Suprapubic skin (tissue), 4 donors: ENCODE results near the gene GANC. TPM values are rescaled to one million over a fixed set of nuclear protein-coding genes. Genes with fewer than 3 reads are reported as not detected.

Experiments used
- DNase-seq, 2 donors: peaks; one replicate each; pipeline ENCODE4 v3.0.0-alpha.2; 2019; ENCODE audit warnings: low spot score in 2 of 2
- H3K27ac ChIP-seq: fragments of 200-600 bp; sonication (generic); one replicate; pipeline ENCODE4 v1.5.1; 2019
- H3K27me3 ChIP-seq: fragments of 200-600 bp; sonication (generic); one replicate; pipeline ENCODE4 v1.5.1; 2019
- H3K36me3 ChIP-seq: fragments of 200-600 bp; sonication (generic); one replicate; pipeline ENCODE4 v1.5.1; 2019
- H3K4me1 ChIP-seq: fragments of 200-600 bp; sonication (generic); one replicate; pipeline ENCODE4 v1.5.1; 2019
- H3K4me3 ChIP-seq: fragments of 200-600 bp; sonication (generic); one replicate; pipeline ENCODE4 v1.5.1; 2019; ENCODE audit warnings: mild to moderate bottlenecking
- H3K9me3 ChIP-seq: fragments of 200-600 bp; sonication (generic); one replicate; pipeline ENCODE4 v1.5.1; 2019
- EP300 ChIP-seq: sonication (generic); formaldehyde crosslinking; IDR thresholded peaks from one replicate; pipeline ENCODE4 v1.6.1; 2017; ENCODE audit warnings: antibody characterized with exemption
- POLR2A ChIP-seq, 2 donors: fragments of 450-650 bp; IDR thresholded peaks; one replicate each; pipeline ENCODE4 v1.6.1; 2017; ENCODE audit warnings: antibody characterized with exemption in 2 of 2, mild to moderate bottlenecking in 2 of 2, moderate library complexity in 2 of 2
- POLR2AphosphoS5 ChIP-seq, 3 donors: sonication (generic); formaldehyde crosslinking; IDR thresholded peaks; one replicate each; pipeline ENCODE4 v1.6.1; 2017; ENCODE audit warnings: antibody characterized with exemption in 3 of 3
- WGBS: methylation state at CpG from one replicate; pipeline ENCODE4 v1.1.5; 2018; 5-methylcytosine and 5-hydroxymethylcytosine counted together
- total RNA-seq, 4 donors: library from RNA; depleted of rRNA; stranded (reverse); fragments of >200 nt; gene quantifications; one replicate each; pipeline ENCODE4 v1.1.0, GENCODE V29; 2016
- TF ChIP-seq, protein P1 (sequence below), 2 donors: fragments of 200-600 bp in 1 of 2; fragments of 450-650 bp in 1 of 2; sonication (generic) in 1 of 2; IDR thresholded peaks; one replicate each; pipeline ENCODE4 v1.5.1; 2016 to 2019; ENCODE audit warnings: antibody characterized with exemption in 2 of 2, mild to moderate bottlenecking in 1 of 2, moderate library complexity in 1 of 2

The GANC gene
- total RNA-seq, 4 donors from 2014 or later = 23.0 to 47.7 (median 30.4) TPM

DNA sequence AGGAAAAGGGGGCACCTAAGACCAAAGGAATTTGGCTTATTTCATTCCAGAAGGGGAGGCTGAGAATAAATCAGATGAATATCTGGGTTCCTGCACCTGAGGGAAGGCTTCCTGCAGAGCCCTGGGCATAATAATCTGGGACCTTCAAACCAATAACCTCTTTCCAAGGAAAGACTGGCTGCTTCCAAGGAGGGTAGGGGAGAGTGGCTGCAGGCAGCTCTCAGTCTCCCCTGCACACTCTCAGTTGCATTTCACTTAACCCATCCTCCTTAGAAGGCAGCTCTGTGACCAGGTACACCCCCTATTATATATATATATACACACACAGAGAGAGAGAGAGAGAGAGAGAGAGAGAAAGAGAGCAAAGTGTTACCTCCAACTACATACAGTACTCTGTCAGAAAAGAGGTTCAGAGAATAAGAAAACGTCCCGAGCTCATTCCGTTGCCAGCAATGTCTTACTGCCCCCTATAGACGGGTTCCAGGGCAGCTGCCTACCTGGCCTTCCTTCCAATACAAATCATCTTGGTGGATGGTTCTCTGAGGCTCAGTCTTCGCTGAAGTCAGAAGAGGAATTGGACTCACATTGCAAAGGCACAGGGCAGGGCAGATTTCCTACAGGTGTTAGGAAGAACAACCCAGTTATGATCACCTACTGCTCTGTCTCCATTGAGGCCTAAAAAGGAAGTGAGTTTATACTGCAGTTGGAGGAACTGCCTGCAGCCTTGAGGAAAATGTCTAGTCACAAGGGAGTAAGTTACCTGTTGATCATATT is 112.4 kb downstream of the GANC start:
- Histone ChIP-seq H3K27ac (no peak overlapping the region), H3K4me1 (no peaks in the 10 kb centered on the region), H3K9me3 (no peaks in the 10 kb centered on the region), H3K4me3 (no peak overlapping the region), H3K27me3 (no peaks in the 10 kb centered on the region), H3K36me3 (peaks cover 3% of the 10 kb centered on the region)
- DNase-seq = peak in 1 of 2 donors; percentile 25
- 69% methylated on average over 5 of the region's 5 CpGs for WGBS
- TF ChIP-seq, protein P1, sequence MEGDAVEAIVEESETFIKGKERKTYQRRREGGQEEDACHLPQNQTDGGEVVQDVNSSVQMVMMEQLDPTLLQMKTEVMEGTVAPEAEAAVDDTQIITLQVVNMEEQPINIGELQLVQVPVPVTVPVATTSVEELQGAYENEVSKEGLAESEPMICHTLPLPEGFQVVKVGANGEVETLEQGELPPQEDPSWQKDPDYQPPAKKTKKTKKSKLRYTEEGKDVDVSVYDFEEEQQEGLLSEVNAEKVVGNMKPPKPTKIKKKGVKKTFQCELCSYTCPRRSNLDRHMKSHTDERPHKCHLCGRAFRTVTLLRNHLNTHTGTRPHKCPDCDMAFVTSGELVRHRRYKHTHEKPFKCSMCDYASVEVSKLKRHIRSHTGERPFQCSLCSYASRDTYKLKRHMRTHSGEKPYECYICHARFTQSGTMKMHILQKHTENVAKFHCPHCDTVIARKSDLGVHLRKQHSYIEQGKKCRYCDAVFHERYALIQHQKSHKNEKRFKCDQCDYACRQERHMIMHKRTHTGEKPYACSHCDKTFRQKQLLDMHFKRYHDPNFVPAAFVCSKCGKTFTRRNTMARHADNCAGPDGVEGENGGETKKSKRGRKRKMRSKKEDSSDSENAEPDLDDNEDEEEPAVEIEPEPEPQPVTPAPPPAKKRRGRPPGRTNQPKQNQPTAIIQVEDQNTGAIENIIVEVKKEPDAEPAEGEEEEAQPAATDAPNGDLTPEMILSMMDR (IDR thresholded peaks at IDR 0.05) = peak in 1 of 2 donors; percentile 25
- TF ChIP-seq POLR2A (IDR thresholded peaks at IDR 0.05) = no peak

DNA sequence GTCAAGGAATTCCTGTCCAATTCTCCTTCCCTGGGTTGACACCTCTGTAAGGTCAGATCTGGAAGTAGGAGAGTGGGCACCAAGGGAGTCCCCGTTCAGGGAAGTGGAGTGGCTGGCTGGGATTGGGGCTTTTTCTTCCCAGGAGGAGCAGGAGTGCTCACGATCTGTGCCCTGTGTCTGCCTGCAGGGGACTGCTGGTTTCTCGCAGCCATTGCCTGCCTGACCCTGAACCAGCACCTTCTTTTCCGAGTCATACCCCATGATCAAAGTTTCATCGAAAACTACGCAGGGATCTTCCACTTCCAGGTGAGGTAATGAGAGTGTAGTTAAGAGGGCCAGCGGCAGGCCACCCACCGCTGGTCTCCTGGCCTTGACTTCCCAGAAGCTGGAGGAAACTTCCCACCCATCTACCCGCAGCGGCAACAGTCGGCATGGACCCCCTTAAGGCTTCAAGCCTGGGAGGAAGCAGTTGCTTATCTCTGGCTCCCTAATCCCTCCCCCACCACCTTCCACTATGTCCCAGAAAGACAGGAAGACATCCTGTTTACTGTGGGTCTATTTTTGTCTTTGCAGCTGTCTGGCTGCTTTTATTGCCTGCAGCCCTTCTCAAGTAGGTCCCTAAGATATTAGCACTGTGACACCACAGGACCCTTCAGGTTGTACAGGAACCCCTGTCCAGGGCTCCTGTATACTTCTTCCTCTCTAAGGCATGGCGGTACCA is 113.1 kb downstream of the GANC start:
- Histone ChIP-seq H3K4me1 (no peaks in the 10 kb centered on the region), H3K9me3 (no peaks in the 10 kb centered on the region), H3K27me3 (no peaks in the 10 kb centered on the region), H3K4me3 (no peak overlapping the region), H3K27ac (no peak overlapping the region), H3K36me3 (peaks cover 3% of the 10 kb centered on the region)
- peak in 1 of 2 donors; percentile 19 for DNase-seq
- no peak for TF ChIP-seq POLR2A (IDR thresholded peaks at IDR 0.05)
- TF ChIP-seq, protein P1 (IDR thresholded peaks at IDR 0.05) = no peak
- no peak for TF ChIP-seq POLR2AphosphoS5 (IDR thresholded peaks at IDR 0.05)
- WGBS = 86% methylated on average over 12 of the region's 12 CpGs

DNA sequence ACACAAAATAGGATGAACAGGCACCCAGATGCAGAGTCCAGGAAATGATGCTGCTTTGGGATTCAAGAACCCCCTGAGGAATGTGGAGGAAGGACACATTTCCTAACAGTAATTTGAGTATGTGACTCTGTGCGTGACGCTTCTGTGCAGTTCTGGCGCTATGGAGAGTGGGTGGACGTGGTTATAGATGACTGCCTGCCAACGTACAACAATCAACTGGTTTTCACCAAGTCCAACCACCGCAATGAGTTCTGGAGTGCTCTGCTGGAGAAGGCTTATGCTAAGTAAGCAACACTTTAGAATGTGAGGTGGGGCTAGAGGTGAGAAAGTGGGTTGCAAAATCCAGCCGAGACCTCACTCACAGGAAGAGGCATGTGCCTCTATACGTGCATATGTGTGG is 114.6 kb downstream of the GANC start:
- H3K36me3 ChIP-seq = peaks cover 8% of the 10 kb centered on the region
- peak in 1 of 2 donors; percentile 18 for DNase-seq
- H3K4me3 ChIP-seq = no peak overlapping the region
- TF ChIP-seq EP300 = no peak
- TF ChIP-seq, protein P1 (IDR thresholded peaks at IDR 0.05) = no peak
- no peak for TF ChIP-seq POLR2AphosphoS5 (IDR thresholded peaks at IDR 0.05)
- TF ChIP-seq POLR2A (IDR thresholded peaks at IDR 0.05) = no peak
- no peaks in the 10 kb centered on the region for H3K9me3 ChIP-seq
- H3K4me1 ChIP-seq = no peaks in the 10 kb centered on the region
- 90% methylated on average over 8 of the region's 8 CpGs for WGBS
- no peaks in the 10 kb centered on the region for H3K27me3 ChIP-seq
- H3K27ac ChIP-seq = no peak overlapping the region

DNA sequence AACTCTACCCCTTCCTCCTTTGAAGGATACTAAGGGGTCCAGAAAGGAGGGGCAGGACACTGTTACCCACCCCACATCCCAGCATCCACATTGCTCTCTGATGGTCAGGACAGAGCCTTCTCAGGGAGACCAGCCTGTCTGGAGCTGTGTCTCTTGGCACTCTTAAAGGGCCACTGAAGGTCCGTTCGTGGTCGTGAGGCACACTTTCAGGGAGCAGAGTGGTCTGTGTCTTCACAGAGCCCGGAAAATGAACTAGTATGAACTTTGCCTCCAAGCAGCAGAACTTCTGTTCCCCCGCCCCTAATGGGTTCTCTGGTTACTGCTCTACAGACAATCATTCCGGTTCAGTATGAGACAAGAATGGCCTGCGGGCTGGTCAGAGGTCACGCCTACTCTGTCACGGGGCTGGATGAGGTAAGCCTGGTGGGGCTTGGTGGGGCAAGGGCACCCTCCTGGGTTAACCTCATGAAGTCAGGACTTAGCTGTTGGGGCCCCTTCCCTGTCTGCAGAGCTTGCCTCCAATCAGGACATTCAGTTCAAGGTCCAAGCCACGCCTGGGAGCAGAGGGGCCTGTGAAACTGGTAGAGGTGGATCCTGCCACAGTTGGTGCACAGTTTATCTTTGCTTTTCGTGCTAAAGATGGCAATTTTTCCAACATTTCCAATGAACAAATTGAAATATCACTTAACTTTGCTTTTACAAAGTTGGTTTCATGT is 119.5 kb downstream of the GANC start:
- TF ChIP-seq POLR2AphosphoS5 (IDR thresholded peaks at IDR 0.05) (no peak), EP300 (no peak), POLR2A (IDR thresholded peaks at IDR 0.05) (no peak)
- TF ChIP-seq, protein P1 (IDR thresholded peaks at IDR 0.05) = no peak
- Histone ChIP-seq H3K9me3 (no peaks in the 10 kb centered on the region), H3K4me1 (no peaks in the 10 kb centered on the region), H3K27ac (no peak overlapping the region), H3K36me3 (peaks cover 4% of the 10 kb centered on the region), H3K4me3 (no peak overlapping the region), H3K27me3 (no peaks in the 10 kb centered on the region)
- DNase-seq = peak in 1 of 2 donors; percentile 52
- WGBS = 83% methylated on average over 11 of the region's 11 CpGs

DNA sequence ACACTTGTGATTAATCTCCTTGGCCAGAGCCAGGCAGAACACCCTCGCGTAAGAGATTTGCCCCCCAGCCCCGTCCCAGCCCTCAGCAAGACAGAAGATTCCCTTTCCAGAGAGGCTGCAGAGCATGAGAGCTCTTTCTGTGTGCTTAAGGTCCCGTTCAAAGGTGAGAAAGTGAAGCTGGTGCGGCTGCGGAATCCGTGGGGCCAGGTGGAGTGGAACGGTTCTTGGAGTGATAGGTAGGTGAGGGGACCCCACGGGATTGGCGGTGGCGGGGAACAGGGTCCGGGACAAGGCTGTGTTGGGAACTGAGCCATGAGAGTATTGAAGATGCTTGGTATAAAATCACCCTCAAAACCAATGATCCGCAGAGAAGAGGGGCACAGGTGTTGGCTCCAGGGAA is 121.1 kb downstream of the GANC start:
- H3K4me1 ChIP-seq = no peaks in the 10 kb centered on the region
- H3K27me3 ChIP-seq = no peaks in the 10 kb centered on the region
- TF ChIP-seq POLR2A (IDR thresholded peaks at IDR 0.05) (no peak), EP300 (no peak), POLR2AphosphoS5 (IDR thresholded peaks at IDR 0.05) (no peak)
- TF ChIP-seq, protein P1 (IDR thresholded peaks at IDR 0.05) = no peak
- no peak overlapping the region for H3K27ac ChIP-seq
- no peaks in the 10 kb centered on the region for H3K9me3 ChIP-seq
- no peak overlapping the region for H3K4me3 ChIP-seq
- DNase-seq = peak in 1 of 2 donors; percentile 38
- H3K36me3 ChIP-seq = peaks cover 4% of the 10 kb centered on the region
- 87% methylated on average over 13 of the region's 13 CpGs for WGBS
